IPS DF 19.7 (cell line): ENCODE results near the gene NAP1L4.

Source experiments
- DNase-seq: peaks from one replicate; pipeline ENCODE4 v3.0.0-alpha.2; 2013; ENCODE audit warnings: low read depth, low spot score

The NAP1L4 gene

DNA sequence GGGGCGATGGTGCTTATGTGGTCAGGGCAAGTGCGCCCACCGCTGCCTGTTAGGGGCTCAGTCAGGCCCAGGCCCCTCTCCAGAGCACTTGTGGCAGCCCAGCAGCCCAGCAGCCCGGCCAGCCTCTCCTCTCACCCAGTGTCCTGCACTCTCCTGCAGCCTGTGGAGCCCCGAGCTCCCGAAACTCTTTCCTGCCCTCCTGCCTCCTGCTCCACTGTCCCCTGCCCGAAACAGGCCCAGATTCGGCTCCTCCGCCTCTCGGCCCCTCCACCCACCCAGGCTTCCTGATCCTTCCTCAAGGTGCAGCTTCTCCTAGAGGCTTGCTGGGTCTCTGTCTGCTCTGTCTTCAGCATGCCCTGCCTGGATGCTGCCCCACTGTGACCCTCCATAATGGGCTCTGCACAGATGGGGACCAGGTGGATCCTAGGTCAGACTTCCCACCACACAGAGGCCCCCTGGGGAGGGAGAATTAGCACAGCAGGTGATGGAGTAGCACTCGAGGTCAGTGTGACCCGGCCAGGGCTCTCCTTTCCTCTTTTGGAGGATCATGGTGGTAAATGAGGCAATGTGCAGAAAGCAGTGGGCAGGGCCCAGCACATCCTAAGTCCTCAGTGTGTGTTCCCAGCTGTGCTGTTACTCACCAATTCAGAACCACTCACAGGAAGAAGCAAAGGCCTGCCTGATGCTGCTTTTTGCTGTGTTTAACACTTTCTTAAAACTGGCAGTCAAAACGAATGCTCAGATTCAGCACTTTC lies 18.6 kb upstream of the NAP1L4 start:
- DNase-seq = no peak

DNA sequence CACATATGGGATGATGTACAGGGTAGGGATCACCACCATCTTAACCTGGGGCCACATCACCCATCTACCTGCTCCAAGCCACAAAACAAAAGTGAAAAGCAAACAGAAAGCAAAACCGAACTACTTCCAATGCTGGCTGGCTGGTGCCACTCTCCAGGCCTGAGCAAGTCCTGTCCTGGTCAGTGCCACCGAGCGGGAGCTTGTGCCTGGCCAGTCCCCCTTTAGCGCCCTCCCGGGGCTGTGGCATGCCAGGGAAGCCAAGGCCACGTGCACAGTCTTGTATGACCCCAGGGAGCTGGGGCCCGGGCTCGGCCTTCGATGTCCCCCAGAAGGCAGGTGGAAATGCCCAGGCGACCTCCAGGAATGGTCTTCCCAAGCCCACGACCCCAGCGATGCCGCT lies 17.9 kb upstream of the NAP1L4 start:
- DNase-seq = no peak

DNA sequence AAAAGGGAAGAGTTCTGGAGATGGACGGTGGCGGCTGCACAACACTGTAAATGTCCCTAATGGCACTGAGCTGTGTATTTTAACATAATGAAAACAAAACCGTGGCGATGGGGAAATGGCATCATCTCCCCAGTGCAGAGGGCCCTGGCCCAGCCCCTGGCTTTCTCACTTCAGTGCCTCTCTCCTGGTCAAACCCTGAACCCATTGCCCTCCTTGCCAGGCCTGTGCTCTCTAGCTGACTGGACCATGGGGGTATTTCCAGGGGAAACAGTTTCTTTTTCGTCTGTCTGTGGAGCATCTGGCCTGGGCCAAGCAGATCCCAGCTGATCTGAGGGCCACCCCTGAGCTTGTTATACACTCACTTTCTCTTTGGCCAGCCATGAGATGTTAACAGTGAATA lies 17.4 kb upstream of the NAP1L4 start:
- no peak for DNase-seq

DNA sequence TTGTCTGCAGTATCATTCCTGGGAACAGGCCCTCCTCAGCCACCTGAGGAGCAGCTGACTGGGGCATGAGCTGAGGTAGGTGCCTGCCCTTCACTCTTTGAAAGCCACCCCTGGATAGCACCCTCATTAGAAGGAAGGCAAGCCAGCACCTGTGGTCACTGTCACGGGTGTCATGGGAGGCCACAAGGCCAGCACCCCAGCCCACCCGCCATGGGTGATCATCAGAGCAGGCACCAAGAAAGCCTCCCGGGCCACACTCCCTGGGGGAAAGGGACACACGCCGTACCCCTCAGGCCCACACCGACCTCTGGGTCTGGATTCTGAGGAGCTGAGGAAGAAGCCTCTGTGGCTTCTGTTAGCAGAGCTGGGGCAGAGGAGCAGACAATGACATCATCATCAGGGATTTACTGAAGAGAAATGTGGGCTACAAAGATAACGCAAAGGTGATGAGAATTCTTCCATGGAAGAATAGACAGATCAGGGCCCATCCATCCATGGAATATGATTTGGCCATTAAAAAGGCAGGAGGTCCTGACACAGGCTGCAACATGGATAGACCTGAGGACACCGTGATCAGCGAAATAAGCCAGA lies 16.7 kb upstream of the NAP1L4 start:
- no peak for DNase-seq

DNA sequence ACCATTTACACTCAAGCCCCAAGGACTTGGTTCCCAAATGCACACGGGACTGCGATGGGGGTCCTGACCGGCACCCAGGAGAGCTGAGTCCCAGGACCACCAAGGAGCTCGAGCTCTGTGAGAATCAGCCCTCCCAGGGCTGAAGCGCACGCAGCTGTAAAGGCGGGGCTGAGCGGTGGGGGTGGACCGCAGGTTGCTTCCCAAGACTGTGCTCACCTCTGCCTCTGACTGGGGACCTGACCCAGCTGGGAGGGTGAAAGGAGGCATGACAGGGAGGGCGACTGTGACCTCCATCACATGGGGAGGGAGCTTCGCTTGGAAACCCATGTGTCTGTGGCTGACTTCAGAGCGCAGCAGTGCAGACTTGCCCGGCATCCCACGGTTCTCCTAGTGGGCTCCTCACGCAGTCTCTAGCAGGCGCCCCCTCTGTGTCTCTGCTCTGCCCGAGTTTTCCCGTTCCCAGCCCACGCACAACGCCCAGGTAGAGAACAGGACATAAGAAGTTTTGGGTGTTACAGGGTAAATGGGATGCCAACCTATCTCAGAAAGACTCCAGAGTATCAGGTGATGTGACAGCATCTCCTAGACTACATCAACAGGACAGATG lies 15.4 kb upstream of the NAP1L4 start:
- DNase-seq = no peak

DNA sequence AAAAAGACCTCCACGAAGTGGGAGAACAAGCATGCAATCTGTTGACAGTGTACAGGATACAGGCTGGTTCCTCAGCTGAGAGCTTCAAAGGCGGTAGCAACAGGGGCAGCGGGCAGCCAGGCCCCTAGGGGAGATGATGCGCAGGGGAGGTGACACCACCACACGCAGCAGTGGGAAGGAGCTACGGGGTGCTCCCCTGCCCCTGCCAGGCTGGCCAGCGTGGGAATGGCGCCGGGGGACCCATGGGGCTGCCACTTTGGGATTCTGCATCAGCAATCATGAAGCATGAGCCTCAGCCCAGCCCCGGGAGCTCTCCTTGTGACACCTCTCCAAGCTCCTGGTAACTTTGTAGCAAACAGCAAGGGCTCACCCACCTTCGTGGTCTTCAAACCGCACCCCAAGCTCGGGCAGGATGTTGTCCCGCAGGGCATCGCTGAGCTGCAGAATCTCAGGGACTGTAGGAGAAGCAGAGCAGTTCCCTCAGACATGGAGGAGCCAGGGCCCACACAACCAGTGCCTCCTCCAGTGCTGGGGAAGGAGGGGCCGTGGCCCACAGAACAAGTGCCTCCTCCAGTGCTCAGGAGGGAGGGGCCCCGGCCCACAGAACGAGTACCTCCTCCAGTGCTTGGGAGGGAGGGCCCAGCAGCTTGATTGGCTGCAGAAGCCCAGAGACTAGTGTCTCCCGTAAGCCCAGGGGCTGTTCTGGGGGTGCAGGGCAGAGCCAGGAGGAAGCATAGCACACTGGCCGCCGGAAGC lies 14.6 kb upstream of the NAP1L4 start:
- DNase-seq = no peak

DNA sequence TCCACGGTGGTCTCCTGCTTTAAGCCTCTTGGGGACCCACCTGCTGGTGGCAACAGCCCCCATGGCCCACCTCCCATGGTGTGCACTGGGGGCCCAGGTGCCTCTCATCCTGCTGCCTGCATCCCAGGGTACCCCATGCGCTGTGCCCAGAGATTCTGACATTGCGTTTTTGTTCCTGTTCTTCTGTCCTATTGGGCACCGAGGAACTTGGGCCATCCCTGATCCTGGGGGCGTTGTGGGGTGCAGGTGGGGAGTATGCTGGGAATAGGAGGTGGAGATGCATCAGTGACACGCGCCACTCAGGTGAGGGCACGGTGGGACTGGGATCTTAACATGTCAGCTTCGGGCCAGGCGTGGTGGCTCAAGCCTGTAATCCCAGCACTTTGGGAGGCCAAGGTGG lies 12.4 kb upstream of the NAP1L4 start:
- no peak for DNase-seq

DNA sequence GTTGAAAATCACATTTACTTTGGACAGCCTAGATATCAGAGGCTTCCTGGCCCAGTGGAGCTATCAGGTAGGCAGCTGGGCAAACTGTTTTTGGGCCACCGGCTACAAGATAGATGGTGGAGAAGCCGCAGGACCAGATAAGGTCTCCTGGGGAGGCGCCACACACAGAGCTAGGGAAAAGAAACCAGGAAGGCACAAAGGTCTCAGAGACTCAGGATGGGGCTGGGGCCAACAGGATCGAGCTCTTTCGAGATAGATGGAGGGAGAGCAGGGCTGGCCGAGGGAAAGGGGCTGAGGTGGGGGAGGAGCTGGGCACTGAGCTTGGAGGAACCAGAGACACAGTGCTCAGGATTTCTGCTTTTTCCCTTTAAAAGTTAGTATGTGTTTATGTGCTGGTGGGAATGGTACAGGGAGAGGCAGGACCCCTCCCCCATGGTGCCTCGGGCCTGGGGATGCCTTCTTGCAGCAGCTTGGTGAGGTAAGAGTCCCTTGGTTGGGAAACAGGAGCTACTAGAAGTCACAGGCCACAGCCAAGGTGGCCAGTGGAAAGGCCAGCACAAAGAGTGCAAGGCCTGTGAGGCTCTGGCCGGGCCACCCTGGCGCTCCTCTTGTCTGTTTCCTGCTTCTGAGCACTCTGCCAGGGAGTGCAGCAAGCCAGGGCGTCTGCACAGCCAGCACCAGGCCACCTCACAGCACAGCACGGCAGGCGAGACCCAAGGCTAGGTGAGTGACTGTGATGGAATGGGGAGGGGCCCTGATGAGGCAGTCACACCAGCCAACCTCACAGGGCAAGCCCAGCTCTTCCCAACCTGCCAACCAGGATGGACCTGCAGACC lies 11.5 kb upstream of the NAP1L4 start:
- DNase-seq = no peak

DNA sequence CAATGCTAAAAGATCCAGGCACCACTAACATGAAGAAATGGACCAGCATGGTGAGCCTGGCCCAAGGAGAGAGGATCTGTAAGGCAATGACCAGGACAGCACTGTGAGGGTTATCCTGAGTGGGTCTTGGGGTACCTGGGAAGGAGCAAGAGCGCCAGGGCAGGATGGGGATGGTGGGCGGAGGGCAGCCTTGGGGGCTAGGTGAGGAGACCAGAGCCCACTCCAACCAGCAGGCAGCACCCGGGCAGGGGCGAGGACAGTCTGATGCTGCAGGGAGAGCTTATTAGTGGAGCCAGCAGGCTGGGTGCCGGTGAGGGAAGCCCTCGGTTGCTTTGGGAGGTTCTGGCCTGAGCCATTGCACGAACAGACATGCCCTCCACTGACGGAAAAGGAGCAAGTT lies 10.7 kb upstream of the NAP1L4 start:
- no peak for DNase-seq

DNA sequence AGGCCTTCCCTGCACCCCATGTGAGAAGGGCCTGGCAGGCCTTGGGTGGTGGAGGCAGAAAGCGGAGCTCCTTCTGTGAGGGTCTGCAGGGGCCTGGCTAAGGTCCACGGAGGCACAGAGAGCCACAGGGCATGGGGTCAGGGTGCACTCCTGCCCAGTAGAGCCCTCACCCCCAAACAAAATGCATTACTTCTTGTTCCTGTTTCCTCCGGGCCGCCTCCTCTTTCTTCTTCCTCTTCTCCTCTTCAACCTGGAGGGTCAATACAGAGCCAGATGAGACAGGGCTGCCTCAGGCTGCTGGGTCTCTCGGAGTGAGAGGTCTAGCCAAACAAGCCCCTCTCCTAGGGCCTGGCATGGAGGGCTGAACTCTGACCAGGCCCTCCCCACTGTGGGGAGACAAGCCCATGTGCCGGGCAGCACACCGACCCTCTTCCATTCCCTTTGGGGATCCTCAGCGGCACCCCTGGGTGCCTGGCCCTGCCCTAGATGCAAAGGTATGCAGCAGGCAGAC lies 10.3 kb upstream of the NAP1L4 start:
- DNase-seq = no peak

DNA sequence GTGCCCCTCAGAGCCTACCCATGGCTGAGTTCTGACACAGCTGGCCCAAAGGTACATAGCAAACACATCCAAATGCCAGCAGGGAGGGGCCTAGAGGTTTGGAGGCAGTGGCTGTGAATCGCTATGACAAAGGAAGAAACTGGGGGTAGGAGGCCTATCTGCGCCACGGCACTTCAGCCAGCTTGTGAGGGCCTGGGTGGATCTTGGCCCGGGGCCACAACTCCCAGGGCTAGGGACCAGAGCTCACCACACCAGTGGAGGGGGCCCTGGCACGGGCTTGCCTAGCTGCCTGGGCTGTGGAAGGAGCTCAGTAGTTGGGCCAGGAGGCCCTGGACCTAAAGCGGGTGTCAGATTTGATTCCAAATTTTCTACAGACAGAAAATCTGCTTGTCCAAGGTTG lies 9.4 kb upstream of the NAP1L4 start:
- no peak for DNase-seq

DNA sequence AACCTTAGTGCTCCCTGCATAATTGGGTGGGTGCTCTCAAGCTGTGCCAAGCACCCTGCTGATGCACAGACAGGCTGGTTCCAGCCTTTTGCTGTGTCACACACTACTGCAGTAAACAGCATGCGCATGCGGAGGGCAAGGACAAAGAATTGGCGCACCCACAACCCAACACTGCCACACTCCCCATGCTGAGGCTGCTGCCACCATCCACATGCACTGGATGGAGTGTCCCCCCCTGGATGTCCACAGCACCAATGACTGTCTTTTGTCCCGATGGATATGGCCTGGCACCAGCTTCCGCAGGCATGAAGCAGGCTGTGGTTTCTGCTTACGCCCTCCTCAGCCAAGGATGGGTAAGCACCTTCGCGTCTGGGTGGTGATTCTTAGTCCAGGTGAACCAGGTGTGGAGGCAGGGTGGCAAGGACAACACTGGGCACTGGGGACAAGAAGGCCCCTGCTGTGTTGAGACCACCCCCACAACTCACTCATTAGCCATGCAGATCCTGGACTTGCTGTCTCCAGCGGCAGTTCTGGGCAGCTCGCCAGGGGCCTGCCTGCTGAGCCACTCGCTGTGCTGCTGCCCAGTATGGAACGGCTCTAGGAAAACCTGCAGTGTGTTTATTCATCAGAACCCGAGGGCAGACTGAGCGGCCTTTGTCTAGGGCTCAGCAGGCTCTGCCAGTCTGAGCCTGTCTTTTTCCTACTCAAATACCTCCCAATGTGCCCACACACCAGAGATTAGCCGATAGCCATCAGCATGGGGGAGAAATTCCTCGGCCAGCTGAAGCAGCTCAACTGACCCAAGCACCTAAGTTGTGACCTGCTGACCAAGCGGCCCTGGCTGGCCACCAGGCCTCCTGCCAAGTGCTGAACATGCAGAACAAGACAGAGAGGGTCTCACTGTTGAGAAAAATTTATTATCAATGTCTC lies 8.2 kb upstream of the NAP1L4 start:
- no peak for DNase-seq

DNA sequence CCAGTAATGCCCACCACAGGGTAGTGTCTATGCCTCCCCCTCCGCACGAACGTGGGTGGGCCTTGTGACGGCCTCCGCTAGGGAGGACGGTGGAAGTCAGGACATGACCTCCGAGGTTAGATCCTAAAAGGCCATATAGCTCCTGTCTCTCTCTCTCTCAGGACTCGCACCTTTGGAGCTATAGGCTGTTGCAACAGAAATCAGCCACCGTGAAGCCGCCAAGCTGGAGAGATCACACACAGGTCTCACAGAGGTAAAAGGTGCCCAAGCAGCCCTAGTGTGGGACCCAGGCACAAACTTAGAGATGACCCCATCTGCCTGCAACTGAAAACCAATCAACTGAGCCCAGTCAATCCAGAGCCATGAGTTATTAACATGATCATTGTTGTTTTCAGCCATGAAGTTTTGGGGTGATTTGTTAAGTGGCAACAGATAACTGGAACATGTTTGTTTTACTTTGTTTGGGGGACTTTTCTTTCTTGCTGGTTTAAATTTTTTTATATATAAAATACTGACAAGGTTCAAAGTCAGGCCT lies 7.4 kb upstream of the NAP1L4 start:
- DNase-seq = no peak

DNA sequence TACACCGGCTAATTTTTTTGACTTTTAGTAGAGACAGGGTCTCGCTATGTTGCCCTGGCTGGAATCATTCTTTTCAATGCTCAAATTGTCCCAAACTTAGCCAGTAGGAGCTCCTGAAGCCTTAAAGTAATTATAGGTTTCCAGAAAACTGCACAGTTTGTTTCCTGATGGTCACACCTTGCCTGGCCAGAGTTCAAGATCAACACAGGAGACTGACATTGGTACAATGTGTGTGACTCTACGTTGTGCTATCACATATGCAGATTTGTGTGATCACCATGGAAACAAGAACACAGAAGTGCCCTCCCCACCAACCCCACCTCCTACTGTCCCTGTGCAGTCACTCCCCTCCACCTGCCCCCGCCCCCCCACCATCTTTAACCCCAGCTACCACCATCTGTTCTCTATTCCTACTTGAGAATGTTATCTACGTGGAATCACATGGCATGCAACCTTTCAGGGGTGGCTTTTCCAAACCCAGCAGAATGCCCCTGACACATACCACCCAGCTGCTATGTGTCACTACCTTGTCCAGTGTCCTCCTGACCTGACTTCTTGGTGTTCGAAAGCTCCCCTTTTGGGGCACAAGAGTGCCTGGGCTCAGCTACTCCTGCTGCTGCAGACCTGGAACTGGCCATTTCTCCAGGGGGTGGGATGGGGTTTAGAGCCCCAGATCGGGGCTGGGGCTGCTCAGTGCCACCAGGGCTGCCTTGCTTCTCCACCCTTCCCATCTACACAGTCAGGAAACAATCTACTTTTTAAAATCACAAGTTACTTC lies 6.1 kb upstream of the NAP1L4 start:
- no peak for DNase-seq

DNA sequence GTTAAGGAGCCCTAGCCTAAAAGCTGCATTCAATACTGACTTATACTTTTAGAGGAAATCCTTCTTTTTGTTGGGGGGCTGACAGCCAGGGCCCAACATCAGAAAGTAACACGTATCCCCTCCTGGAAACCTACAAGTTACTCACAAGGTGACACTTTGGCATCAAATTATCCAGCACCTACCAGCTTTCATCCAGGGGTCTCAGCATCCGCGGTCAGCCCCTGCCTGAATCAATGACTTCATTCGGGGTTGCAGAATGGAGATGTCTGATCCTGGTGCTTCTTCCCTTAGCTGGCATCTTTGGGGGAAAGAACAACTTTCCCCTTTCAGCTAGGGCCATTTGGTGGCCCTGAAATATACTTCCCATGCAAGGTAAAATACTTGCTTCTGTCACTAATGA lies 5.3 kb upstream of the NAP1L4 start:
- no peak for DNase-seq

DNA sequence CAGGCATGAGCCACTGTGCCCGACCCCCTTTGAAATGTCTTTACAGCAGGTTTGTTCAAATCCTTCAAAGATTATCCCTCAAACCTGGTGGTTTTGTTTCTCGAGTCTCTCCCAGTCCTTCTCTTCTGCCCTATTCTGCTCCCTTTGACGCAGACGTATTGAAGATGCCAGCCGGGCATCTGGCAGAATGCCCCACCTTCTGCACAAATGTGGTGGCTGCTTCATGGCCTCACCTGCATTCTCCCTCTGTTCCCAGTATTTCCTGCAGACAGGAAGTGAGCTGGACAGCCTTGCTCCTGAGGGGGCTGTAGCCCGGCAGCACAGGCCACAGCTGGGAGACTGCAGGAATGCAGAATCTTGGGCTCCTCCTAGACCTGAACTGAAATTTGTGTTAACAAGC lies 4.8 kb upstream of the NAP1L4 start:
- no peak for DNase-seq

DNA sequence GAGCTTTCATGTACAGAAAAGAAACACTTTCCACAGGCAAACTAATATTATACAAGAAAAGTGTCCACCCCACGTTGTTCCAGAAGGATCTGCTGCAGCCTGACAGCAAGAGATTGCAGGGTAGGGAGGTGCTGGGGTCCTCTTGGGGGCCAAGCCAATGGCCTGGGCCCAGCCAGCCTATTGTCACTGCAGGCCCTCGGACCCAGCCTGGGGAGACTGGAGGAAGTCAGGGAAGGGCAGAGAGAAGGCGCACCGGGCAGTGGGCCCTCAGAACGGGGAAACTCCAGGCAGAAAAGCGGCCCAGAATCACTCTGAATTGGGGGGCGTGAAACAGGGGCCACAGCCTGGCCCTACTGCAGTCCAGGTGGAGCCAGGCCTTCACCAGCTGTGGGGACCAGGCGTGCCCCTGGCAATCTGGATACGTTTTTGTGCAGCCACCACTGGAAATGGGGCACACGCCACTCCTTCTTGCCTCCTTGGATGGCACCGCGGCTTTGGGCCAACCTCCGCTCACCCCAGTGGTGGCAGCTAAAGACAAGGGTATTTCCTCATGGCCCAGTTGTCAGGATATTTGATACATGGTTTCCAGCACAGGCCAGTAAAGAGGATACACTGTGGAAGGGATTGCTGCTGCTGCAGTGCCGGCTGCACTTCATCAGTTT lies 3.9 kb upstream of the NAP1L4 start:
- DNase-seq = no peak

DNA sequence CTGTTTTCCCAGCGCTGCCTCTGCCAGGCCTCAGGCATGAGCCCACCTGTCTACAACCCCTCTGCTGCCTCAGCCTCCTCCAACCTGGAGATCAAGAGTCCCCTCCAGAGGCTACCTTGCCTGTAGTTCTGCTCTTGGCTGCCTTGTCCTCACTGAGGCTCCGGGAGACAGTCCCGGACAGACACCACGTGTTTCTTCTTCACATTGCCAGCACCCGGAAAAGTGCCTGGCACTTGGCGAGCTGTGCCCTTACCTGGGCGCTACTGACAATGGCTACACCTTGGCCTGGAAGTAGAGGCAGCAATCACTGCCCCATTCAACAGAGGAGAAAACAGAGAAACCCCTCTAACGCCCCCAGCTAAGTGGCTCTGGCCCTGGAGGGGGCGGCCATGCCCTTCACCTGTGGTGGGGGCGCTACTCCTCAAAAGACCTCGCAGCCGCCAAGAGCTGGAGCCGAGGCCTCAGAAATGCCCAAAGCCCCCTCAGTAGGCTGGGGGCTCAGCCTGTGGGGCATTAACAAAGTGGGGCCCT lies 3.0 kb upstream of the NAP1L4 start:
- no peak for DNase-seq

DNA sequence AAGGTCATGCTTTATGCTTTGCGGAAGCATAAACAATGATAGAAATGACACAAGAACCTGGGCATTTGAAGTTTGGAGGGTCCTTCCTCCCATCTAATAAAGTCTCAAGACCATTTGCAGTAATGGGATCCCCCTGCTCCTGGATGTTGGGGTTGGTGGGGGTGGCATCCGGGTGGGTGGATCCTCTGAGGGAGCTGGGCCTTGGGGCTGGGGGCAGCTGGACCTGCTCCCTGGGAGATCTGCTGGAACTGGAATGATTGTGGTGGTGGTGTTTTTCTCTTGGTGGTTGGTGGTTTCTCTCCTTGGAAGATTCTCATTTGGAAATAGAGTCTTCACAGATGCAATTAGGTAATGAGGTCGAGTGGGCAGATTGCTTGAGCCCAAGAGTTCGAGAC lies 2.2 kb upstream of the NAP1L4 start:
- no peak for DNase-seq
